HepG2 (cell line): ENCODE results near the gene CAPN11. TPM values are rescaled to one million over a fixed set of nuclear protein-coding genes. Genes with fewer than 3 reads are reported as not detected.

Experiments used
- FOXK1 ChIP-seq: sonication (generic); formaldehyde crosslinking; IDR thresholded peaks from 2 replicates; pipeline ENCODE4 v1.4.0; 2020; ENCODE audit warnings: low read depth, missing genetic modification reagents, borderline replicate concordance
- HCFC1 ChIP-seq: fragments of 150-350 bp; IDR thresholded peaks from 2 replicates; pipeline ENCODE4 v1.6.1; 2014; ENCODE audit warnings: low read depth, low read length
- HDAC2 ChIP-seq: sonication (generic); formaldehyde crosslinking; IDR thresholded peaks from 2 replicates; pipeline ENCODE4 v1.4.0; 2020; ENCODE audit warnings: missing genetic modification reagents
- MIER2 ChIP-seq: IDR thresholded peaks from 2 replicates; pipeline ENCODE4 v1.6.1; 2016; ENCODE audit warnings: missing biosample characterization, missing genetic modification reagents
- NFATC3 ChIP-seq: sonication (generic); formaldehyde crosslinking; IDR thresholded peaks from 2 replicates; pipeline ENCODE4 v1.5.1; 2020; ENCODE audit warnings: mild to moderate bottlenecking, missing genetic modification reagents
- NR1H2 ChIP-seq: sonication (generic); formaldehyde crosslinking; IDR thresholded peaks from 2 replicates; pipeline ENCODE4 v1.8.1; 2022; ENCODE audit warnings: low read depth, missing genetic modification reagents, borderline replicate concordance
- RBFOX2 ChIP-seq: fragments of 200-400 bp; formaldehyde crosslinking; IDR thresholded peaks from 2 replicates; pipeline ENCODE4 v1.6.1; 2017; ENCODE audit warnings: low read depth, mild to moderate bottlenecking, low read length
- SYNCRIP ChIP-seq: fragments of 200-400 bp; formaldehyde crosslinking; IDR thresholded peaks from 2 replicates; pipeline ENCODE4 v1.6.1; 2018; ENCODE audit warnings: mild to moderate bottlenecking, low read depth, low read length; ENCODE audit not compliant: insufficient read depth
- ZBTB20 ChIP-seq: sonication (generic); formaldehyde crosslinking; IDR thresholded peaks from 2 replicates; pipeline ENCODE4 v1.8.1; 2023; ENCODE audit warnings: missing genetic modification reagents, low read depth, mild to moderate bottlenecking, borderline replicate concordance
- ZNF234 ChIP-seq: sonication (generic); formaldehyde crosslinking; conservative IDR thresholded peaks from 2 replicates; pipeline ENCODE4 v1.5.1; 2020; ENCODE audit warnings: mild to moderate bottlenecking, missing genetic modification reagents
- ZNF543 ChIP-seq: sonication (generic); formaldehyde crosslinking; IDR thresholded peaks from 2 replicates; pipeline ENCODE4 v1.4.0; 2020; ENCODE audit warnings: mild to moderate bottlenecking, missing genetic modification reagents
- ZNF644 ChIP-seq: IDR thresholded peaks from 2 replicates; pipeline ENCODE4 v1.6.1; 2016; ENCODE audit warnings: low read depth
- polyA plus RNA-seq, 8 experiments: library from polyadenylated mRNA; depleted of rRNA in 3 of 8; stranded (reverse) in 7 of 8; unstranded in 1 of 8; fragments of >200 nt; fragmentation: Illumina TruSeq in 4 of 8; extraction: Trizol in 4 of 8; gene quantifications; 2 replicates each; pipeline versions ENCODE4 v1.2.1 to v1.2.3, GENCODE V29; 2011 to 2016; ENCODE audit warnings: low read depth in 4 of 8, missing spikeins in 1 of 8, mixed read lengths in 1 of 8; ENCODE audit not compliant: insufficient read depth in 1 of 8
- total RNA-seq, 5 experiments: library from RNA; depleted of rRNA; stranded (reverse); fragments of >200 nt; fragmentation: Illumina TruSeq; extraction: Trizol; gene quantifications; 2 replicates each; pipeline ENCODE4 v1.2.3, GENCODE V29; 2016; ENCODE audit warnings: low read depth in 1 of 5
- TF ChIP-seq, protein P1 (sequence below): sonication (generic); formaldehyde crosslinking; IDR thresholded peaks from 2 replicates; pipeline ENCODE4 v1.4.0; 2020; ENCODE audit warnings: missing genetic modification reagents, borderline replicate concordance
- TF ChIP-seq, protein P2 (sequence below): sonication (generic); formaldehyde crosslinking; IDR thresholded peaks from 2 replicates; pipeline ENCODE4 v1.8.0; 2022; ENCODE audit warnings: missing genetic modification reagents, low read depth, mild to moderate bottlenecking, borderline replicate concordance
- TF ChIP-seq, protein P3 (sequence below): sonication (generic); formaldehyde crosslinking; IDR thresholded peaks from 2 replicates; pipeline ENCODE4 v1.8.1; 2022; ENCODE audit warnings: mild to moderate bottlenecking, missing genetic modification reagents
- TF ChIP-seq, protein P4 (sequence below): sonication (generic); formaldehyde crosslinking; IDR thresholded peaks from 2 replicates; pipeline ENCODE4 v1.5.0; 2020; ENCODE audit warnings: missing genetic modification reagents
- TF ChIP-seq, protein P5 (sequence below): sonication (generic); formaldehyde crosslinking; IDR thresholded peaks from 2 replicates; pipeline ENCODE4 v1.4.0; 2020; ENCODE audit warnings: missing genetic modification reagents
- TF ChIP-seq, protein P6 (sequence below): sonication (generic); formaldehyde crosslinking; IDR thresholded peaks from 2 replicates; pipeline ENCODE4 v1.4.0; 2020; ENCODE audit warnings: missing genetic modification reagents

Gene CAPN11
- total and polyA plus RNA-seq, 2 of the 13 experiments (the other 11 are each of a cell fraction or from before 2014, with no cell fraction given), result 0.07 to 0.11 TPM

DNA sequence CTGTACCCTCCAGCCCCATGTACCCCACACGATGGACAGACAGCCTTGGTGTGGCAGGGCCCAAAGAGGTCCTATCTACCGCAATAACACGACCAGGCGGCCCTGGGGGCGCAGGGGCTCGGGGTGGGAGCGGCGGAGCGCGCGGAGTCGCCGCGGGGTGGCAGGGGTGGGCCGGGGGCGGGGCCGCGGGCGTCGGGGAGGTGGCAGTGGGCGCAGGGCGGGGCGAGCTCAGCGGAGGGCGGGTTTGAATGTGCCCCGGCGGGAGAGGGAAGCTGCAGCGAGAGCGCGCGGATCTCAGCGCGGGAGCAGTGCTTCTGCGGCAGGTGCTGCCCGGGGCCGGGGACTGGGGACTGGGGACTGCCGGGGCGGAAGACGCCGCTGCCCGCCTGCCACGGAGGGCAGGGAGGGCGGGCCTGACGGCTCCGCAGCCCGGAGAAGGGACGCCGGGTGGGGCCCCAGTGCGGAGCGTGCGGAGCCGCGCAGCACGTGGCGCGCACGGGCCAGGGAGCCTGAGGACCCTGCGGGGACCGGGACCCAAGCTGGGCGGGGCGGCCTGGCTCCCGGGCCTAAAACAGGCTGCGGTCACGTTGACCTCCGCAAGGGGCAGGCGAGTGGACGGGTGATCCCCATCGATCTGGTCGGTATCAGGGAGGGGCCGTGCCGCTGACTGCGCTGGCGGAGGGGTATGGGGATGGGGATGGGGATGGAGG, 64.9 kb downstream of the CAPN11 start, which contains the start of gene SLC29A1 (continued):
- TF ChIP-seq, protein P1, sequence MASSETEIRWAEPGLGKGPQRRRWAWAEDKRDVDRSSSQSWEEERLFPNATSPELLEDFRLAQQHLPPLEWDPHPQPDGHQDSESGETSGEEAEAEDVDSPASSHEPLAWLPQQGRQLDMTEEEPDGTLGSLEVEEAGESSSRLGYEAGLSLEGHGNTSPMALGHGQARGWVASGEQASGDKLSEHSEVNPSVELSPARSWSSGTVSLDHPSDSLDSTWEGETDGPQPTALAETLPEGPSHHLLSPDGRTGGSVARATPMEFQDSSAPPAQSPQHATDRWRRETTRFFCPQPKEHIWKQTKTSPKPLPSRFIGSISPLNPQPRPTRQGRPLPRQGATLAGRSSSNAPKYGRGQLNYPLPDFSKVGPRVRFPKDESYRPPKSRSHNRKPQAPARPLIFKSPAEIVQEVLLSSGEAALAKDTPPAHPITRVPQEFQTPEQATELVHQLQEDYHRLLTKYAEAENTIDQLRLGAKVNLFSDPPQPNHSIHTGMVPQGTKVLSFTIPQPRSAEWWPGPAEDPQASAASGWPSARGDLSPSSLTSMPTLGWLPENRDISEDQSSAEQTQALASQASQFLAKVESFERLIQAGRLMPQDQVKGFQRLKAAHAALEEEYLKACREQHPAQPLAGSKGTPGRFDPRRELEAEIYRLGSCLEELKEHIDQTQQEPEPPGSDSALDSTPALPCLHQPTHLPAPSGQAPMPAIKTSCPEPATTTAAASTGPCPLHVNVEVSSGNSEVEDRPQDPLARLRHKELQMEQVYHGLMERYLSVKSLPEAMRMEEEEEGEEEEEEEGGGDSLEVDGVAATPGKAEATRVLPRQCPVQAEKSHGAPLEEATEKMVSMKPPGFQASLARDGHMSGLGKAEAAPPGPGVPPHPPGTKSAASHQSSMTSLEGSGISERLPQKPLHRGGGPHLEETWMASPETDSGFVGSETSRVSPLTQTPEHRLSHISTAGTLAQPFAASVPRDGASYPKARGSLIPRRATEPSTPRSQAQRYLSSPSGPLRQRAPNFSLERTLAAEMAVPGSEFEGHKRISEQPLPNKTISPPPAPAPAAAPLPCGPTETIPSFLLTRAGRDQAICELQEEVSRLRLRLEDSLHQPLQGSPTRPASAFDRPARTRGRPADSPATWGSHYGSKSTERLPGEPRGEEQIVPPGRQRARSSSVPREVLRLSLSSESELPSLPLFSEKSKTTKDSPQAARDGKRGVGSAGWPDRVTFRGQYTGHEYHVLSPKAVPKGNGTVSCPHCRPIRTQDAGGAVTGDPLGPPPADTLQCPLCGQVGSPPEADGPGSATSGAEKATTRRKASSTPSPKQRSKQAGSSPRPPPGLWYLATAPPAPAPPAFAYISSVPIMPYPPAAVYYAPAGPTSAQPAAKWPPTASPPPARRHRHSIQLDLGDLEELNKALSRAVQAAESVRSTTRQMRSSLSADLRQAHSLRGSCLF, result no peak
- TF ChIP-seq, protein P2, sequence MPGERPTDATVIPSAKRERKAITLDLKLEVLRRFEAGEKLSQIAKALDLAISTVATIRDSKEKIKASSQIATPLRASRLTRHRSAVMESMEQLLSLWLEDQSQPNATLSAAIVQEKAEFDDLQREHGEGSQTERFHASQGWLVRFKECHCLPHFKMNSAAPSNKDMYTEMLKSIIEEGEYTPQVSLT, result no peak
- TF ChIP-seq, protein P3, sequence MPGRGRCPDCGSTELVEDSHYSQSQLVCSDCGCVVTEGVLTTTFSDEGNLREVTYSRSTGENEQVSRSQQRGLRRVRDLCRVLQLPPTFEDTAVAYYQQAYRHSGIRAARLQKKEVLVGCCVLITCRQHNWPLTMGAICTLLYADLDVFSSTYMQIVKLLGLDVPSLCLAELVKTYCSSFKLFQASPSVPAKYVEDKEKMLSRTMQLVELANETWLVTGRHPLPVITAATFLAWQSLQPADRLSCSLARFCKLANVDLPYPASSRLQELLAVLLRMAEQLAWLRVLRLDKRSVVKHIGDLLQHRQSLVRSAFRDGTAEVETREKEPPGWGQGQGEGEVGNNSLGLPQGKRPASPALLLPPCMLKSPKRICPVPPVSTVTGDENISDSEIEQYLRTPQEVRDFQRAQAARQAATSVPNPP (CRISPR knock-in tag), result 0 out of 2 replicates have a peak, but pooled peaks have one; percentile 64
- TF ChIP-seq, protein P4, sequence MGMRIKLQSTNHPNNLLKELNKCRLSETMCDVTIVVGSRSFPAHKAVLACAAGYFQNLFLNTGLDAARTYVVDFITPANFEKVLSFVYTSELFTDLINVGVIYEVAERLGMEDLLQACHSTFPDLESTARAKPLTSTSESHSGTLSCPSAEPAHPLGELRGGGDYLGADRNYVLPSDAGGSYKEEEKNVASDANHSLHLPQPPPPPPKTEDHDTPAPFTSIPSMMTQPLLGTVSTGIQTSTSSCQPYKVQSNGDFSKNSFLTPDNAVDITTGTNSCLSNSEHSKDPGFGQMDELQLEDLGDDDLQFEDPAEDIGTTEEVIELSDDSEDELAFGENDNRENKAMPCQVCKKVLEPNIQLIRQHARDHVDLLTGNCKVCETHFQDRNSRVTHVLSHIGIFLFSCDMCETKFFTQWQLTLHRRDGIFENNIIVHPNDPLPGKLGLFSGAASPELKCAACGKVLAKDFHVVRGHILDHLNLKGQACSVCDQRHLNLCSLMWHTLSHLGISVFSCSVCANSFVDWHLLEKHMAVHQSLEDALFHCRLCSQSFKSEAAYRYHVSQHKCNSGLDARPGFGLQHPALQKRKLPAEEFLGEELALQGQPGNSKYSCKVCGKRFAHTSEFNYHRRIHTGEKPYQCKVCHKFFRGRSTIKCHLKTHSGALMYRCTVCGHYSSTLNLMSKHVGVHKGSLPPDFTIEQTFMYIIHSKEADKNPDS (CRISPR knock-in tag), result no peak
- TF ChIP-seq, protein P5, sequence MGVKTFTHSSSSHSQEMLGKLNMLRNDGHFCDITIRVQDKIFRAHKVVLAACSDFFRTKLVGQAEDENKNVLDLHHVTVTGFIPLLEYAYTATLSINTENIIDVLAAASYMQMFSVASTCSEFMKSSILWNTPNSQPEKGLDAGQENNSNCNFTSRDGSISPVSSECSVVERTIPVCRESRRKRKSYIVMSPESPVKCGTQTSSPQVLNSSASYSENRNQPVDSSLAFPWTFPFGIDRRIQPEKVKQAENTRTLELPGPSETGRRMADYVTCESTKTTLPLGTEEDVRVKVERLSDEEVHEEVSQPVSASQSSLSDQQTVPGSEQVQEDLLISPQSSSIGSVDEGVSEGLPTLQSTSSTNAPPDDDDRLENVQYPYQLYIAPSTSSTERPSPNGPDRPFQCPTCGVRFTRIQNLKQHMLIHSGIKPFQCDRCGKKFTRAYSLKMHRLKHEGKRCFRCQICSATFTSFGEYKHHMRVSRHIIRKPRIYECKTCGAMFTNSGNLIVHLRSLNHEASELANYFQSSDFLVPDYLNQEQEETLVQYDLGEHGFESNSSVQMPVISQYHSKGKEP (CRISPR knock-in tag), result no peak
- TF ChIP-seq FOXK1 (no peak), ZBTB20 (CRISPR knock-in tag) (no peak), ZNF644 (no peak), SYNCRIP (no peak), ZNF543 (CRISPR knock-in tag) (no peak), HDAC2 (CRISPR knock-in tag) (peak; percentile 48; the same call in 1 of the 2 replicates), ZNF234 (CRISPR knock-in tag) (no peak; the same call in none of the 2 replicates), NR1H2 (CRISPR knock-in tag) (no peak), RBFOX2 (peak; percentile 70), HCFC1 (no peak), MIER2 (CRISPR knock-in tag) (no peak), NFATC3 (CRISPR knock-in tag) (no peak)
- TF ChIP-seq, protein P6, sequence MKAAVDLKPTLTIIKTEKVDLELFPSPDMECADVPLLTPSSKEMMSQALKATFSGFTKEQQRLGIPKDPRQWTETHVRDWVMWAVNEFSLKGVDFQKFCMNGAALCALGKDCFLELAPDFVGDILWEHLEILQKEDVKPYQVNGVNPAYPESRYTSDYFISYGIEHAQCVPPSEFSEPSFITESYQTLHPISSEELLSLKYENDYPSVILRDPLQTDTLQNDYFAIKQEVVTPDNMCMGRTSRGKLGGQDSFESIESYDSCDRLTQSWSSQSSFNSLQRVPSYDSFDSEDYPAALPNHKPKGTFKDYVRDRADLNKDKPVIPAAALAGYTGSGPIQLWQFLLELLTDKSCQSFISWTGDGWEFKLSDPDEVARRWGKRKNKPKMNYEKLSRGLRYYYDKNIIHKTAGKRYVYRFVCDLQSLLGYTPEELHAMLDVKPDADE (CRISPR knock-in tag), result no peak
